ENCODE measurements around the gene NHERF1.

The NHERF1 gene

DNA sequence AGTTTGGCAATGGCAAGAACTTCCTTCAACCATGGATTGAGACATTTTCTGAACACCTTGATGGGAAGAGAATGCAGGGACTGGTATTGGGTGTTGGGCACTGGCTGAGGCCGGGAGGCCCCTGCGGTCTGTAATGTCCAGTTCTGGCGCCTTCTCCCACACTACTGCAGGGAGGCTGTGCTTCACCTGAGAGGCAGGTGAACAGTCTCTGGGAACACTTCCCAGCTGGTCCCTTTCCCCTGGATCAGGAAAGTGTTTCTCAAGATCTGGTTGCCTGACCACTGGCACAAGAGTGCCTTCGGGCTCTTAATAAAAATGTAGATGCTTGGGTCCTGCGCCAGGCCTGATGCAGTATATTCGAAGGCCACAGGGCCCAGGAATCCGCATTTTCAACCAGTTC is 56.3 kb downstream of the NHERF1 start:
- no peak for DNase-seq
- H3K9ac ChIP-seq (ENCODE audit: low read length), result no peak overlapping the region
- H3F3A ChIP-seq (ENCODE audit: insufficient read depth, low read length), result no peaks in the 10 kb centered on the region
- H3K4me1 ChIP-seq (ENCODE audit: low read length), result no peaks in the 10 kb centered on the region
- no peak overlapping the region for H3K27ac ChIP-seq (ENCODE audit: low read length)
- H3K4me2 ChIP-seq (ENCODE audit: low read depth, low read length), result no peak overlapping the region
- H4K20me1 ChIP-seq (ENCODE audit: insufficient read depth, low read length), result no peaks in the 10 kb centered on the region
- no peak overlapping the region for H3K4me3 ChIP-seq (ENCODE audit: low read length)
- H3K9me2 ChIP-seq (replicated peaks; ENCODE audit: insufficient read depth, low read length), result no peaks in the 10 kb centered on the region
- no peaks in the 10 kb centered on the region for H3K9me3 ChIP-seq (replicated peaks; ENCODE audit: insufficient read depth, low read length)
- no peaks in the 10 kb centered on the region for H3K27me3 ChIP-seq (replicated peaks; ENCODE audit: insufficient read depth, low read length)
- H3K36me3 ChIP-seq (replicated peaks; ENCODE audit: insufficient read depth, low read length), result no peaks in the 10 kb centered on the region
- H2AFZ ChIP-seq (ENCODE audit: low read length), result no peak overlapping the region
- H3K79me2 ChIP-seq (ENCODE audit: low read length), result no peaks in the 10 kb centered on the region
- no peak for TF ChIP-seq EZH2phosphoT487 (IDR thresholded peaks at IDR 0.05; ENCODE audit: low read length)
- no peak for TF ChIP-seq EZH2 (optimal IDR thresholded peaks at IDR 0.05; ENCODE audit: low read depth, low read length)
- TF ChIP-seq, protein P1, sequence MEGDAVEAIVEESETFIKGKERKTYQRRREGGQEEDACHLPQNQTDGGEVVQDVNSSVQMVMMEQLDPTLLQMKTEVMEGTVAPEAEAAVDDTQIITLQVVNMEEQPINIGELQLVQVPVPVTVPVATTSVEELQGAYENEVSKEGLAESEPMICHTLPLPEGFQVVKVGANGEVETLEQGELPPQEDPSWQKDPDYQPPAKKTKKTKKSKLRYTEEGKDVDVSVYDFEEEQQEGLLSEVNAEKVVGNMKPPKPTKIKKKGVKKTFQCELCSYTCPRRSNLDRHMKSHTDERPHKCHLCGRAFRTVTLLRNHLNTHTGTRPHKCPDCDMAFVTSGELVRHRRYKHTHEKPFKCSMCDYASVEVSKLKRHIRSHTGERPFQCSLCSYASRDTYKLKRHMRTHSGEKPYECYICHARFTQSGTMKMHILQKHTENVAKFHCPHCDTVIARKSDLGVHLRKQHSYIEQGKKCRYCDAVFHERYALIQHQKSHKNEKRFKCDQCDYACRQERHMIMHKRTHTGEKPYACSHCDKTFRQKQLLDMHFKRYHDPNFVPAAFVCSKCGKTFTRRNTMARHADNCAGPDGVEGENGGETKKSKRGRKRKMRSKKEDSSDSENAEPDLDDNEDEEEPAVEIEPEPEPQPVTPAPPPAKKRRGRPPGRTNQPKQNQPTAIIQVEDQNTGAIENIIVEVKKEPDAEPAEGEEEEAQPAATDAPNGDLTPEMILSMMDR (IDR thresholded peaks at IDR 0.05; ENCODE audit: low read length), result no peak

DNA sequence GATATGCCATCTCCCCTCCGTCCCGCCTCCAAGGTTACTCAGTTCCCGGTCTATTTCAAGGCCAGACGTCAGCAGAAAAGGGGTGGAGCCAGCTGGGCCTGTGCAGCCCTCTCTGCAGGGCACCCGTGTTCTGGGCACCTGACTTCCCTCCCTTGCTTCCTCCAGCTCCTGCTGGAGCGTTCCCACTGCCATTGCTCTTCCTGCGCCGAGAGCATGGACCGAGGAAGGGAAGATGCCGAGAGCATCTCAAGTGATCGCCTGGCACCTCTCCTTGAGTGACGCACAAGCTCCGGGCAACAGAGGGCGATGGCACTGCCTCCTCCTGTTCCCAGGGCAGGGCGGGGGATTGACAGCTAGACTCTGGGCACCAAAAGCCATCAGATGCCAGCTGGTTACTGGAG is 57.2 kb downstream of the NHERF1 start:
- no peak for TF ChIP-seq EZH2phosphoT487 (IDR thresholded peaks at IDR 0.05; ENCODE audit: low read length)
- TF ChIP-seq, protein P1 (IDR thresholded peaks at IDR 0.05; ENCODE audit: low read length), result no peak
- no peak for TF ChIP-seq EZH2 (optimal IDR thresholded peaks at IDR 0.05; ENCODE audit: low read depth, low read length)
- H3F3A ChIP-seq (ENCODE audit: insufficient read depth, low read length), result no peaks in the 10 kb centered on the region
- no peaks in the 10 kb centered on the region for H3K4me1 ChIP-seq (ENCODE audit: low read length)
- H3K9me3 ChIP-seq (replicated peaks; ENCODE audit: insufficient read depth, low read length), result no peaks in the 10 kb centered on the region
- H3K36me3 ChIP-seq (replicated peaks; ENCODE audit: insufficient read depth, low read length), result no peaks in the 10 kb centered on the region
- H3K27me3 ChIP-seq (replicated peaks; ENCODE audit: insufficient read depth, low read length), result no peaks in the 10 kb centered on the region
- no peak overlapping the region for H3K4me2 ChIP-seq (ENCODE audit: low read depth, low read length)
- H3K4me3 ChIP-seq (ENCODE audit: low read length), result no peak overlapping the region
- H2AFZ ChIP-seq (ENCODE audit: low read length), result no peak overlapping the region
- no peaks in the 10 kb centered on the region for H3K79me2 ChIP-seq (ENCODE audit: low read length)
- no peak overlapping the region for H3K9ac ChIP-seq (ENCODE audit: low read length)
- H3K9me2 ChIP-seq (replicated peaks; ENCODE audit: insufficient read depth, low read length), result no peaks in the 10 kb centered on the region
- no peaks in the 10 kb centered on the region for H4K20me1 ChIP-seq (ENCODE audit: insufficient read depth, low read length)
- DNase-seq, result no peak
- H3K27ac ChIP-seq (ENCODE audit: low read length), result no peak overlapping the region

DNA sequence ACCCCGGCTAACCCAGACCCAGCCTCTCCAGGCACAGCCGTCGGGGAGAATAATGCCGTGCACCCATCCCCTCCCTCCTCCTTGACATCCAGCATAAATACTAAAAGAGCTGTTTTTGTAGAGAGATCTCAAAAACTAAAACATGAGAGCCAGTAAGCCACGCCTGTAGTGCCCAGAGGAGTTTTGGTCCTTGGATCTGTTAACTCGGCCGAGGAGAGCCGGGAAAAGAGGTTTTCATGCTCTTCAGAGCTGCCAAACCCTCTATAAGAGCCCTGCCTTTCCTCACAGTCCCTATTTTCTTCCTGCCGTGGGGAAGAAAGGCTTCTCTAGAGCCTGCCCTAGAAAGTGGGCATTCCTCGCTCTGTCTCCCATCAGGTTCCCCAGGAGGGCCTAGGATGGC is 57.9 kb downstream of the NHERF1 start:
- H2AFZ ChIP-seq (ENCODE audit: low read length), result no peak overlapping the region
- H3K27me3 ChIP-seq (replicated peaks; ENCODE audit: insufficient read depth, low read length), result no peaks in the 10 kb centered on the region
- no peaks in the 10 kb centered on the region for H3K9me2 ChIP-seq (replicated peaks; ENCODE audit: insufficient read depth, low read length)
- no peaks in the 10 kb centered on the region for H4K20me1 ChIP-seq (ENCODE audit: insufficient read depth, low read length)
- no peak overlapping the region for H3K27ac ChIP-seq (ENCODE audit: low read length)
- no peaks in the 10 kb centered on the region for H3K36me3 ChIP-seq (replicated peaks; ENCODE audit: insufficient read depth, low read length)
- TF ChIP-seq EZH2phosphoT487 (IDR thresholded peaks at IDR 0.05; ENCODE audit: low read length), result no peak
- TF ChIP-seq, protein P1 (IDR thresholded peaks at IDR 0.05; ENCODE audit: low read length), result no peak
- no peak for TF ChIP-seq EZH2 (optimal IDR thresholded peaks at IDR 0.05; ENCODE audit: low read depth, low read length)
- DNase-seq, result no peak
- H3K9ac ChIP-seq (ENCODE audit: low read length), result no peak overlapping the region
- H3F3A ChIP-seq (ENCODE audit: insufficient read depth, low read length), result no peaks in the 10 kb centered on the region
- no peaks in the 10 kb centered on the region for H3K79me2 ChIP-seq (ENCODE audit: low read length)
- H3K9me3 ChIP-seq (replicated peaks; ENCODE audit: insufficient read depth, low read length), result no peaks in the 10 kb centered on the region
- no peaks in the 10 kb centered on the region for H3K4me1 ChIP-seq (ENCODE audit: low read length)
- no peak overlapping the region for H3K4me3 ChIP-seq (ENCODE audit: low read length)
- H3K4me2 ChIP-seq (ENCODE audit: low read depth, low read length), result no peak overlapping the region
